Measurements from ENCODE around the gene IGFBP3. TPM values are rescaled to one million over a fixed set of nuclear protein-coding genes. Genes with fewer than 3 reads are reported as not detected.

IGFBP3 gene
- polyA plus RNA-seq, 3 donors: 0.06 TPM; not detected in 2

DNA sequence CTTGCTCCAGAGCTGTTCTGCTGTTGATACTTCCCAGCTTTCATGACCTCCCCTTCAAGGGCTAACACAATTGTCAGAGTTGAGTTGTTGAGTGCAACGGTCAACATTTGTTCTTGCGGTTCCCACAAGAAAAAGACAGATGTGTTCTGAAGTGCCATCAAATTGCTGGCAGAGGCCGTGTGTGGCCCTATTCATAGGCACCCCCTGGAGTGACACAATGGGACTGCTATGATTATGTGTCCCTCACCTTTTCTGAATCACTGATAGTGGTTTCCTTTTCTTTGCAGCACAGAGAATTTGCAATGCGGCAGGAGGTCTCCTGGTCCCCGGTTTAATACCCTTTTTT lies 38.6 kb downstream of the IGFBP3 start:
- Mint-ChIP-seq H3K4me3 (no peak overlapping the region), H3K27ac (no peak overlapping the region), H3K27me3 (ENCODE audit: low read depth in 3 of 3) (peaks cover 6 to 28% (median 20%) of the 10 kb centered on the region in 3 donors), H3K4me1 (no peaks in the 10 kb centered on the region), H3K36me3 (no peaks in the 10 kb centered on the region), H3K9me3 (peaks cover 0 to 15% (median 2%) of the 10 kb centered on the region in 7 donors)
- Histone ChIP-seq H3K4me2 (replicated peaks; ENCODE audit: extremely low read depth, low read length, poor library complexity, severe bottlenecking) (no peak overlapping the region), H3K27me3 (ENCODE audit: control insufficient read depth in 2 of 2, insufficient read depth in 2 of 2, low read length in 2 of 2) (peaks cover 6 to 16% of the 10 kb centered on the region in 2 donors), H4K20me1 (ENCODE audit: insufficient read depth, low read length) (no peaks in the 10 kb centered on the region), H3K4me3 (replicated peaks in 1 of 3; ENCODE audit: low read depth in 2 of 3, low read length in 3 of 3) (no peak overlapping the region), H3K9me3 (replicated peaks in 1 of 2; ENCODE audit: control insufficient read depth in 1 of 2, insufficient read depth in 1 of 2, low read length in 2 of 2) (peaks cover 3 to 6% of the 10 kb centered on the region in 2 donors), H3K79me2 (ENCODE audit: insufficient read depth, low read length) (no peaks in the 10 kb centered on the region), H3K36me3 (replicated peaks in 1 of 2; ENCODE audit: control insufficient read depth in 1 of 2, insufficient read depth in 2 of 2, low read length in 2 of 2) (no peaks in the 10 kb centered on the region), H3K4me1 (ENCODE audit: control insufficient read depth in 1 of 2, insufficient read depth in 2 of 2, low read length in 2 of 2) (no peaks in the 10 kb centered on the region), H3K27ac (ENCODE audit: low read depth in 1 of 2, low read length in 2 of 2) (no peak overlapping the region), H2AFZ (ENCODE audit: insufficient read depth, low read depth, low read length, poor library complexity, severe bottlenecking) (no peak overlapping the region), H3K9ac (ENCODE audit: insufficient read depth, low read length, poor library complexity, severe bottlenecking) (no peak overlapping the region)
- TF ChIP-seq, protein P1, sequence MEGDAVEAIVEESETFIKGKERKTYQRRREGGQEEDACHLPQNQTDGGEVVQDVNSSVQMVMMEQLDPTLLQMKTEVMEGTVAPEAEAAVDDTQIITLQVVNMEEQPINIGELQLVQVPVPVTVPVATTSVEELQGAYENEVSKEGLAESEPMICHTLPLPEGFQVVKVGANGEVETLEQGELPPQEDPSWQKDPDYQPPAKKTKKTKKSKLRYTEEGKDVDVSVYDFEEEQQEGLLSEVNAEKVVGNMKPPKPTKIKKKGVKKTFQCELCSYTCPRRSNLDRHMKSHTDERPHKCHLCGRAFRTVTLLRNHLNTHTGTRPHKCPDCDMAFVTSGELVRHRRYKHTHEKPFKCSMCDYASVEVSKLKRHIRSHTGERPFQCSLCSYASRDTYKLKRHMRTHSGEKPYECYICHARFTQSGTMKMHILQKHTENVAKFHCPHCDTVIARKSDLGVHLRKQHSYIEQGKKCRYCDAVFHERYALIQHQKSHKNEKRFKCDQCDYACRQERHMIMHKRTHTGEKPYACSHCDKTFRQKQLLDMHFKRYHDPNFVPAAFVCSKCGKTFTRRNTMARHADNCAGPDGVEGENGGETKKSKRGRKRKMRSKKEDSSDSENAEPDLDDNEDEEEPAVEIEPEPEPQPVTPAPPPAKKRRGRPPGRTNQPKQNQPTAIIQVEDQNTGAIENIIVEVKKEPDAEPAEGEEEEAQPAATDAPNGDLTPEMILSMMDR (IDR thresholded peaks at IDR 0.05): no peak
- intact Hi-C loops (cut with micrococcal nuclease): no loop called here
- 87% methylated on average over 5 of the region's 5 CpGs for WGBS (ENCODE audit: insufficient coverage)
- no peak for DNase-seq

DNA sequence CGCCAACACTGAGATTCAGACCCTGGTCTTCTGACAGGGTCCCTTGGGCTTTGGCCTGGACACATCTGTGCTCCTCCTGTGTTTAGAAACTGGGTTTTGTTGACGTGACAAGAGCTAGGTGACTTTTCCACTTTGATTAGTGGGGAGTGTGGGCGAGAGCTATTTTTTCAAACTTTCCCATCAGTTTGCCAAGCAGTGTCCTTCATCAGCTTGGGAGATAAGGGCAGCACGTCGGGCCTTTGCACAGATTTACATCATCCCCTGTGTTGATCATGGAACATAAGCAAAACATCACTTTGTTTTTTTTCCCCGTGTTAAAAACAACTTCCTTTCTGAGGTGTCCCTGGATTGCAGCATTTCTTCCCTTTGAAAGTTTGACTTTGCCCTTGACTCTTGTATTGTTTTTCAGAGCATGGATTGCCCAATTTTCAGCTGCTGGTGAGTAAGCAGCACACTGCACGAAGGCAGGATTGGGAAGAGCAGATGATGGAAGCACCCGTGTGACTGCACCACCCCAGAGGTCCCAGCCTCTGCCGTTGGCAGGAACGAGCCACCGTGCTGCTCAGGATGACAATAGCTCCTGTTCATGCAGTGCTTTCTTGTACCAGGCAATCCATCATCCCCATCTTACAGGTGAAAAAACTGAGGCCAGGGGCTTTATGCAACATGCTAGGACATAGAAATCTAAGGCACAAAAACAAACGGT lies 39.2 kb downstream of the IGFBP3 start:
- Mint-ChIP-seq H3K27me3 (ENCODE audit: low read depth in 3 of 3) (peaks cover 4 to 22% (median 16%) of the 10 kb centered on the region in 3 donors), H3K4me1 (no peaks in the 10 kb centered on the region), H3K4me3 (no peak overlapping the region), H3K9me3 (peaks cover 0 to 16% (median 2%) of the 10 kb centered on the region in 7 donors), H3K36me3 (no peaks in the 10 kb centered on the region), H3K27ac (no peak overlapping the region)
- Histone ChIP-seq H4K20me1 (ENCODE audit: insufficient read depth, low read length) (no peaks in the 10 kb centered on the region), H2AFZ (ENCODE audit: insufficient read depth, low read depth, low read length, poor library complexity, severe bottlenecking) (no peak overlapping the region), H3K27ac (ENCODE audit: low read depth in 1 of 2, low read length in 2 of 2) (no peak overlapping the region), H3K4me3 (replicated peaks in 1 of 3; ENCODE audit: low read depth in 2 of 3, low read length in 3 of 3) (no peak overlapping the region), H3K9ac (ENCODE audit: insufficient read depth, low read length, poor library complexity, severe bottlenecking) (no peak overlapping the region), H3K27me3 (ENCODE audit: control insufficient read depth in 2 of 2, insufficient read depth in 2 of 2, low read length in 2 of 2) (peaks cover 1 to 11% of the 10 kb centered on the region in 2 donors), H3K9me3 (replicated peaks in 1 of 2; ENCODE audit: control insufficient read depth in 1 of 2, insufficient read depth in 1 of 2, low read length in 2 of 2) (peaks cover 0 to 6% of the 10 kb centered on the region in 2 donors), H3K36me3 (replicated peaks in 1 of 2; ENCODE audit: control insufficient read depth in 1 of 2, insufficient read depth in 2 of 2, low read length in 2 of 2) (no peaks in the 10 kb centered on the region), H3K4me2 (replicated peaks; ENCODE audit: extremely low read depth, low read length, poor library complexity, severe bottlenecking) (no peak overlapping the region), H3K79me2 (ENCODE audit: insufficient read depth, low read length) (no peaks in the 10 kb centered on the region), H3K4me1 (ENCODE audit: control insufficient read depth in 1 of 2, insufficient read depth in 2 of 2, low read length in 2 of 2) (no peaks in the 10 kb centered on the region)
- 91% methylated on average over 9 of the region's 12 CpGs for WGBS (ENCODE audit: insufficient coverage)
- intact Hi-C loops (cut with micrococcal nuclease): no loop called here
- no peak for DNase-seq
- TF ChIP-seq, protein P1 (IDR thresholded peaks at IDR 0.05): no peak
